Spinal cord (tissue), 10 donors: ENCODE measurements around the gene CDH23. TPM values are rescaled to one million over a fixed set of nuclear protein-coding genes. Genes with fewer than 3 reads are reported as not detected.

ENCODE experiments used
- DNase-seq, 6 donors: peaks; one replicate each; pipeline versions ENCODE4 v3.0.0 to v3.0.0-alpha.2; 2013 to 2015; ENCODE audit warnings: low spot score in 6 of 6, low read depth in 4 of 6
- H3K27ac ChIP-seq: one replicate; pipeline ENCODE4 v1.5.1; 2013; ENCODE audit warnings: low read depth, low read length, control low read depth
- H3K27me3 ChIP-seq: one replicate; pipeline ENCODE4 v1.6.1; 2013; ENCODE audit warnings: low read length; ENCODE audit not compliant: control insufficient read depth, insufficient read depth
- H3K36me3 ChIP-seq: one replicate; pipeline ENCODE4 v1.6.1; 2013; ENCODE audit warnings: low read length; ENCODE audit not compliant: control insufficient read depth, insufficient read depth
- H3K4me1 ChIP-seq: one replicate; pipeline ENCODE4 v1.6.1; 2013; ENCODE audit warnings: low read length; ENCODE audit not compliant: control insufficient read depth, insufficient read depth
- H3K4me3 ChIP-seq: one replicate; pipeline ENCODE4 v1.5.1; 2013; ENCODE audit warnings: low read depth, low read length, control low read depth
- H3K9me3 ChIP-seq: one replicate; pipeline ENCODE4 v1.6.1; 2013; ENCODE audit warnings: low read length; ENCODE audit not compliant: control insufficient read depth, insufficient read depth
- WGBS: methylation state at CpG from one replicate; pipeline ENCODE4 v1.1.5; 2013; ENCODE audit warnings: missing lambda C conversion rate; ENCODE audit not compliant: insufficient coverage; 5-methylcytosine and 5-hydroxymethylcytosine counted together
- polyA plus RNA-seq, 2 donors: library from polyadenylated mRNA; unstranded; fragments of 120-200 nt; gene quantifications; one replicate each; pipeline ENCODE4 v1.2.1, GENCODE V29; 2013; ENCODE audit not compliant: insufficient read length in 2 of 2
- total RNA-seq, 2 donors: library from RNA; depleted of rRNA in 1 of 2; stranded (reverse); fragments of 120-200 nt in 1 of 2; fragments of >200 nt in 1 of 2; gene quantifications; one replicate each; pipeline versions ENCODE4 v1.2.3 to v1.2.4, GENCODE V29; 2013 to 2014
- donor health status: healthy.

Gene CDH23
- total and polyA plus RNA-seq, 4 donors = 15.6 to 24.2 (median 19.0) TPM

- Histone ChIP-seq H3K27me3 (no peaks in the 10 kb centered on the region), H3K4me1 (peaks cover under 1% of the 10 kb centered on the region), H3K4me3 (no peak overlapping the region), H3K27ac (no peak overlapping the region), H3K36me3 (peaks cover 7% of the 10 kb centered on the region), H3K9me3 (no peaks in the 10 kb centered on the region)
- no peak for DNase-seq
- WGBS = 81% methylated on average over 10 of the region's 11 CpGs
Observed at GRCh38 chr10:71700731-71701368, 304.1 kb downstream of the CDH23 start.

- no peak overlapping the region for H3K27ac ChIP-seq
- WGBS = 75% methylated on average over 10 of the region's 11 CpGs
- H3K27me3 ChIP-seq = no peaks in the 10 kb centered on the region
- no peak for DNase-seq
- H3K9me3 ChIP-seq = no peaks in the 10 kb centered on the region
- H3K36me3 ChIP-seq = peaks cover 8% of the 10 kb centered on the region
- H3K4me1 ChIP-seq = peaks cover 7% of the 10 kb centered on the region
- no peak overlapping the region for H3K4me3 ChIP-seq
Observed at GRCh38 chr10:71701496-71702132, 304.9 kb downstream of the CDH23 start.

- H3K4me1 ChIP-seq = peaks cover 19% of the 10 kb centered on the region
- H3K27ac ChIP-seq = no peak overlapping the region
- H3K9me3 ChIP-seq = no peaks in the 10 kb centered on the region
- H3K4me3 ChIP-seq = no peak overlapping the region
- H3K27me3 ChIP-seq = no peaks in the 10 kb centered on the region
- H3K36me3 ChIP-seq = peaks cover 12% of the 10 kb centered on the region
- DNase-seq = no peak
- 76% methylated on average over 6 of the region's 11 CpGs for WGBS
Observed at GRCh38 chr10:71703577-71703976, 306.9 kb downstream of the CDH23 start.

- Histone ChIP-seq H3K36me3 (peaks cover 12% of the 10 kb centered on the region), H3K4me3 (no peak overlapping the region), H3K4me1 (peaks cover 20% of the 10 kb centered on the region), H3K27ac (no peak overlapping the region), H3K27me3 (no peaks in the 10 kb centered on the region), H3K9me3 (no peaks in the 10 kb centered on the region)
- no peak for DNase-seq
- 93% methylated on average over 18 of the region's 18 CpGs for WGBS
Observed at GRCh38 chr10:71704816-71705215, 308.1 kb downstream of the CDH23 start.

- Histone ChIP-seq H3K27me3 (no peaks in the 10 kb centered on the region), H3K27ac (no peak overlapping the region), H3K4me1 (peaks cover 20% of the 10 kb centered on the region), H3K9me3 (no peaks in the 10 kb centered on the region), H3K4me3 (no peak overlapping the region), H3K36me3 (peaks cover 12% of the 10 kb centered on the region)
- WGBS = 38% methylated on average over 1 of the region's 2 CpGs
- no peak for DNase-seq
Observed at GRCh38 chr10:71705582-71705981, 308.9 kb downstream of the CDH23 start.

- 83% methylated on average over 31 of the region's 35 CpGs for WGBS
- Histone ChIP-seq H3K9me3 (no peaks in the 10 kb centered on the region), H3K36me3 (peaks cover 12% of the 10 kb centered on the region), H3K27ac (no peak overlapping the region), H3K4me3 (no peak overlapping the region), H3K27me3 (no peaks in the 10 kb centered on the region), H3K4me1 (peaks cover 24% of the 10 kb centered on the region)
- DNase-seq = no peak
Observed at GRCh38 chr10:71706216-71707121, 309.7 kb downstream of the CDH23 start.

GRCh38 chr10:71707240-71707789 lies 310.6 kb downstream of the CDH23 start:
- DNase-seq = no peak
- no peak overlapping the region for H3K4me3 ChIP-seq
- H3K9me3 ChIP-seq = no peaks in the 10 kb centered on the region
- H3K27me3 ChIP-seq = no peaks in the 10 kb centered on the region
- H3K4me1 ChIP-seq = peaks cover 24% of the 10 kb centered on the region
- 85% methylated on average over 4 of the region's 5 CpGs for WGBS
- no peak overlapping the region for H3K27ac ChIP-seq
- H3K36me3 ChIP-seq = peaks cover 6% of the 10 kb centered on the region

- Histone ChIP-seq H3K27ac (no peak overlapping the region), H3K4me1 (peaks cover 33% of the 10 kb centered on the region)
- WGBS = 1% methylated on average over 8 of the region's 10 CpGs
Observed at GRCh38 chr10:71708301-71708703, 311.6 kb downstream of the CDH23 start.

More at GRCh38 chr10:71708301-71708703, 311.6 kb downstream of the CDH23 start:
- DNase-seq = peak in 5 of 6 donors; percentile 52 to 91 (median 62)
- Histone ChIP-seq H3K4me3 (no peak overlapping the region), H3K27me3 (no peaks in the 10 kb centered on the region), H3K9me3 (no peaks in the 10 kb centered on the region), H3K36me3 (peaks cover 10% of the 10 kb centered on the region)
